ENCODE measurements around the gene PLEK.

PLEK gene

DNA sequence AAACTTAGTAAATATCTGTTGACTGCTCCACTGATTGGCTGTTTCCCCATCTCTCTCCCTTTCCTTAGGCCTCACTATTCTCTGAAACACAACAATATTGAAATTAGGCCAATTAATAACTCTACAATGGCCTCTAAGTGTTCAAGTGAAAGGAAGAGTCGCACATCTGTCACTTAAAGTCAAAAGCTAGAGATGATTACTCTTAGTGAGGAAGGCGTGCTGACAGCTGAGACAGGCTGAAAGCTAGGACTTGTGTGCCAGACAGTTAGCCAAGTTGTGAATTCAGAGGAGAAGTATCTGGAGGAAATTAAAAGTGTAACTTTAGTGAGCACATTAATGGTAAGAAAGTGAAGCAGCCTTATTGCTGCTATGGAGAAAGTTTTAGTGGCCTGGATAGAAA is 48.4 kb downstream of the PLEK start:
- ChIA-PET POLR2A (no interaction called here), CTCF (interaction anchor here (1.0 kb wide), 1 partner anchor 13 kb away, joined by 3 read pairs; no protein-coding TSS in a partner anchor)
- no peaks in the 10 kb centered on the region for H3K9me3 ChIP-seq (ENCODE audit: control insufficient read depth, insufficient read depth, low read depth, low read length)
- TF ChIP-seq ZNF140 (tag by site-specific recombination; IDR thresholded peaks at IDR 0.05) (no peak), SCRT1 (tag by site-specific recombination; IDR thresholded peaks at IDR 0.05; ENCODE audit: borderline replicate concordance) (no peak), ZNF114 (tag by site-specific recombination; IDR thresholded peaks at IDR 0.05) (no peak), ZNF146 (tag by site-specific recombination; IDR thresholded peaks at IDR 0.05) (no peak), ZNF10 (tag by site-specific recombination; IDR thresholded peaks at IDR 0.05) (no peak), ZNF707 (tag by site-specific recombination; IDR thresholded peaks at IDR 0.05) (no peak), ZNF776 (tag by site-specific recombination; IDR thresholded peaks at IDR 0.05; ENCODE audit: borderline replicate concordance) (no peak), ZNF623 (tag by site-specific recombination; IDR thresholded peaks at IDR 0.05) (no peak), ZNF155 (tag by site-specific recombination; IDR thresholded peaks at IDR 0.05) (no peak), ZFHX2 (tag by site-specific recombination; conservative IDR thresholded peaks at IDR 0.05) (no peak), ZNF654 (tag by site-specific recombination; IDR thresholded peaks at IDR 0.05; ENCODE audit: low read depth) (no peak), KLF16 (tag by site-specific recombination; IDR thresholded peaks at IDR 0.05) (no peak)
- H3K4me3 ChIP-seq (ENCODE audit: low read depth, low read length) = no peak overlapping the region
- H3K27ac ChIP-seq (ENCODE audit: extremely low read depth, low read depth, low read length) = no peak overlapping the region
- H3K4me1 ChIP-seq (ENCODE audit: control insufficient read depth, insufficient read depth, low read length) = no peaks in the 10 kb centered on the region
- no peaks in the 10 kb centered on the region for H3K36me3 ChIP-seq (ENCODE audit: control insufficient read depth in 2 of 2, insufficient read depth in 1 of 2, low read length in 2 of 2)

DNA sequence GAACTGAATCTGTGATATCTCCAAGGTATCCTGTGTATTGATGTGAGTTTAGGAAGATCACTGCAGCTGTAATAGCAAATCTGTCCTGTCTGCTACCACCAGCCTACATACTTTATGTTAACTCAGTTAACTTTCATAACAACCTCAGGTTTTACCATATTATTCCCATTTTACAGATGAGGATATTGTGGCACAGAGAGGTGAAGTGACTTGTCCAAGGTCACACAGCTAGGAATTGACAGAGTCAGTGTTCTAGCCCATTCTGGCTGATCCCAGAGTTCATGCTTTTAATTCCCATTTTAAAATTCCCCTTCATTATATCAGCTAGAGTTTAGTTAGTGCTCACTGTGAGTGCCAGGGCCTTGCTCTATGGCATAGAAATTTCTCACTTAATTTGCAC is 49.4 kb downstream of the PLEK start:
- no peaks in the 10 kb centered on the region for H3K9me3 ChIP-seq (ENCODE audit: control insufficient read depth, insufficient read depth, low read depth, low read length)
- H3K4me3 ChIP-seq (ENCODE audit: low read depth, low read length) = no peak overlapping the region
- no peaks in the 10 kb centered on the region for H3K4me1 ChIP-seq (ENCODE audit: control insufficient read depth, insufficient read depth, low read length)
- ChIA-PET CTCF (interaction anchor here (0.6 to 1.4 kb wide), 3 partner anchors 12 to 132 kb away, joined by 3 read pairs; no protein-coding TSS in a partner anchor), POLR2A (no interaction called here)
- H3K36me3 ChIP-seq (ENCODE audit: control insufficient read depth in 2 of 2, insufficient read depth in 1 of 2, low read length in 2 of 2) = no peaks in the 10 kb centered on the region
- TF ChIP-seq, protein P1, sequence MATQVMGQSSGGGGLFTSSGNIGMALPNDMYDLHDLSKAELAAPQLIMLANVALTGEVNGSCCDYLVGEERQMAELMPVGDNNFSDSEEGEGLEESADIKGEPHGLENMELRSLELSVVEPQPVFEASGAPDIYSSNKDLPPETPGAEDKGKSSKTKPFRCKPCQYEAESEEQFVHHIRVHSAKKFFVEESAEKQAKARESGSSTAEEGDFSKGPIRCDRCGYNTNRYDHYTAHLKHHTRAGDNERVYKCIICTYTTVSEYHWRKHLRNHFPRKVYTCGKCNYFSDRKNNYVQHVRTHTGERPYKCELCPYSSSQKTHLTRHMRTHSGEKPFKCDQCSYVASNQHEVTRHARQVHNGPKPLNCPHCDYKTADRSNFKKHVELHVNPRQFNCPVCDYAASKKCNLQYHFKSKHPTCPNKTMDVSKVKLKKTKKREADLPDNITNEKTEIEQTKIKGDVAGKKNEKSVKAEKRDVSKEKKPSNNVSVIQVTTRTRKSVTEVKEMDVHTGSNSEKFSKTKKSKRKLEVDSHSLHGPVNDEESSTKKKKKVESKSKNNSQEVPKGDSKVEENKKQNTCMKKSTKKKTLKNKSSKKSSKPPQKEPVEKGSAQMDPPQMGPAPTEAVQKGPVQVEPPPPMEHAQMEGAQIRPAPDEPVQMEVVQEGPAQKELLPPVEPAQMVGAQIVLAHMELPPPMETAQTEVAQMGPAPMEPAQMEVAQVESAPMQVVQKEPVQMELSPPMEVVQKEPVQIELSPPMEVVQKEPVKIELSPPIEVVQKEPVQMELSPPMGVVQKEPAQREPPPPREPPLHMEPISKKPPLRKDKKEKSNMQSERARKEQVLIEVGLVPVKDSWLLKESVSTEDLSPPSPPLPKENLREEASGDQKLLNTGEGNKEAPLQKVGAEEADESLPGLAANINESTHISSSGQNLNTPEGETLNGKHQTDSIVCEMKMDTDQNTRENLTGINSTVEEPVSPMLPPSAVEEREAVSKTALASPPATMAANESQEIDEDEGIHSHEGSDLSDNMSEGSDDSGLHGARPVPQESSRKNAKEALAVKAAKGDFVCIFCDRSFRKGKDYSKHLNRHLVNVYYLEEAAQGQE (tag by site-specific recombination; IDR thresholded peaks at IDR 0.05) = no peak
- TF ChIP-seq, protein P2, sequence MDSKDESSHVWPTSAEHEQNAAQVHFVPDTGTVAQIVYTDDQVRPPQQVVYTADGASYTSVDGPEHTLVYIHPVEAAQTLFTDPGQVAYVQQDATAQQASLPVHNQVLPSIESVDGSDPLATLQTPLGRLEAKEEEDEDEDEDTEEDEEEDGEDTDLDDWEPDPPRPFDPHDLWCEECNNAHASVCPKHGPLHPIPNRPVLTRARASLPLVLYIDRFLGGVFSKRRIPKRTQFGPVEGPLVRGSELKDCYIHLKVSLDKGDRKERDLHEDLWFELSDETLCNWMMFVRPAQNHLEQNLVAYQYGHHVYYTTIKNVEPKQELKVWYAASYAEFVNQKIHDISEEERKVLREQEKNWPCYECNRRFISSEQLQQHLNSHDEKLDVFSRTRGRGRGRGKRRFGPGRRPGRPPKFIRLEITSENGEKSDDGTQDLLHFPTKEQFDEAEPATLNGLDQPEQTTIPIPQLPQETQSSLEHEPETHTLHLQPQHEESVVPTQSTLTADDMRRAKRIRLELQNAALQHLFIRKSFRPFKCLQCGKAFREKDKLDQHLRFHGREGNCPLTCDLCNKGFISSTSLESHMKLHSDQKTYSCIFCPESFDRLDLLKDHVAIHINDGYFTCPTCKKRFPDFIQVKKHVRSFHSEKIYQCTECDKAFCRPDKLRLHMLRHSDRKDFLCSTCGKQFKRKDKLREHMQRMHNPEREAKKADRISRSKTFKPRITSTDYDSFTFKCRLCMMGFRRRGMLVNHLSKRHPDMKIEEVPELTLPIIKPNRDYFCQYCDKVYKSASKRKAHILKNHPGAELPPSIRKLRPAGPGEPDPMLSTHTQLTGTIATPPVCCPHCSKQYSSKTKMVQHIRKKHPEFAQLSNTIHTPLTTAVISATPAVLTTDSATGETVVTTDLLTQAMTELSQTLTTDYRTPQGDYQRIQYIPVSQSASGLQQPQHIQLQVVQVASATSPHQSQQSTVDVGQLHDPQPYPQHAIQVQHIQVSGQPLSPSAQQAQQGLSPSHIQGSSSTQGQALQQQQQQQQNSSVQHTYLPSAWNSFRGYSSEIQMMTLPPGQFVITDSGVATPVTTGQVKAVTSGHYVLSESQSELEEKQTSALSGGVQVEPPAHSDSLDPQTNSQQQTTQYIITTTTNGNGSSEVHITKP (tag by site-specific recombination; IDR thresholded peaks at IDR 0.05) = no peak
- TF ChIP-seq ZNF510 (tag by site-specific recombination; IDR thresholded peaks at IDR 0.05; ENCODE audit: insufficient replicate concordance) (no peak), ZNF76 (tag by site-specific recombination; IDR thresholded peaks at IDR 0.05; ENCODE audit: borderline replicate concordance, low read depth) (no peak), ZNF10 (tag by site-specific recombination; IDR thresholded peaks at IDR 0.05) (no peak)
- no peak overlapping the region for H3K27ac ChIP-seq (ENCODE audit: extremely low read depth, low read depth, low read length)

All from HEK293 (cell line).